GM12878 (cell line): Measurements from ENCODE around the gene KIZ. TPM values are rescaled to one million over a fixed set of nuclear protein-coding genes. Genes with fewer than 3 reads are reported as not detected.

Experiments used
- ATAC-seq: fragments of 200-7000 bp; cut with Tn5 transposase; 3 replicates; pipeline ENCODE4 v1.9.1; 2020; ENCODE audit warnings: mild to moderate bottlenecking, moderate library complexity
- BruUV-seq: library from RNA; stranded (reverse); fragments of 400-500 nt; replicated peaks from 2 replicates; lab custom pipeline; 2021; lab: Mats Ljungman, UMichigan
- CTCF ChIA-PET: fragments of 300-600 bp; sonication (Branson Sonifier 250); formaldehyde crosslinking; extraction: SDS; loops from one replicate; lab custom pipeline; 2021; ENCODE audit warnings: inconsistent platforms; lab: Yijun Ruan, JAX
- POLR2A ChIA-PET: fragments of 350-600 bp; formaldehyde crosslinking; extraction: SDS; loops from one replicate; lab custom pipeline; 2021; ENCODE audit warnings: inconsistent platforms; lab: Charles Lee
- RAD21 ChIA-PET: fragments of 300-600 bp; sonication (Branson Sonifier 250); formaldehyde crosslinking; loops from one replicate; lab custom pipeline; 2023; ENCODE audit warnings: antibody characterized with exemption; ENCODE audit not compliant: unreplicated experiment; lab: Charles Lee
- SMC1A ChIA-PET: fragments of 300-600 bp; sonication (Branson Sonifier 250); formaldehyde crosslinking; loops from one replicate; lab custom pipeline; 2023; ENCODE audit not compliant: unreplicated experiment, uncharacterized antibody; lab: Charles Lee
- DNase-seq: peaks from one replicate; pipeline ENCODE4 v3.0.0-alpha.2; 2011; ENCODE audit warnings: low read depth, low spot score
- FAIRE-seq: peaks from 3 replicates; lab custom pipeline; 2011; peaks lifted over from hg19 to GRCh38; lab: Jason Lieb, UNC
- H2AFZ ChIP-seq: 2 replicates; pipeline ENCODE4 v1.6.0; 2011; ENCODE audit warnings: low read depth, low read length, control low read depth; ENCODE audit not compliant: control insufficient read depth
- H3K27ac ChIP-seq: 2 replicates; pipeline ENCODE4 v1.5.1; 2011; ENCODE audit warnings: control low read depth; ENCODE audit not compliant: control insufficient read depth, insufficient read depth
- H3K27me3 ChIP-seq, 2 experiments: replicated peaks in 1 of 2; 2 replicates each; pipeline versions ENCODE4 v1.6.0 to v1.6.1; 2011; ENCODE audit warnings: low read length in 1 of 2; ENCODE audit not compliant: control insufficient read depth in 2 of 2, insufficient read depth in 2 of 2
- H3K36me3 ChIP-seq, 2 experiments: 2 replicates each; pipeline ENCODE4 v1.5.1; 2011; ENCODE audit warnings: low read length in 1 of 2; ENCODE audit not compliant: control insufficient read depth in 2 of 2, insufficient read depth in 2 of 2
- H3K4me1 ChIP-seq: 2 replicates; pipeline ENCODE4 v1.6.1; 2011; ENCODE audit warnings: mild to moderate bottlenecking, low read length, moderate library complexity, mixed read lengths; ENCODE audit not compliant: control insufficient read depth, insufficient read depth
- H3K4me2 ChIP-seq: 2 replicates; pipeline ENCODE4 v1.6.0; 2011; ENCODE audit warnings: control low read depth; ENCODE audit not compliant: control insufficient read depth, insufficient read depth
- H3K4me3 ChIP-seq: fragments of 200-600 bp; sonication (generic); 2 replicates; pipeline ENCODE4 v1.5.1; 2016
- H3K79me2 ChIP-seq: 2 replicates; pipeline ENCODE4 v1.6.0; 2011; ENCODE audit warnings: low read length; ENCODE audit not compliant: control insufficient read depth, insufficient read depth
- H3K9ac ChIP-seq: 2 replicates; pipeline ENCODE4 v1.8.0; 2011; ENCODE audit warnings: low read length, control low read depth, mixed read lengths; ENCODE audit not compliant: control insufficient read depth, insufficient read depth
- H3K9me3 ChIP-seq: replicated peaks from 3 replicates; pipeline ENCODE4 v1.5.1; 2011; ENCODE audit warnings: mild to moderate bottlenecking, low read length; ENCODE audit not compliant: control insufficient read depth, insufficient read depth
- H4K20me1 ChIP-seq: 2 replicates; pipeline ENCODE4 v1.6.0; 2011; ENCODE audit not compliant: control insufficient read depth, insufficient read depth
- BRCA1 ChIP-seq: IDR thresholded peaks from 2 replicates; pipeline ENCODE4 v1.6.1; 2011; ENCODE audit warnings: low read depth, low read length, improper control_type of control experiment
- EED ChIP-seq: sonication (generic); IDR thresholded peaks from 2 replicates; pipeline ENCODE4 v1.6.1; 2016; ENCODE audit warnings: antibody characterized with exemption, low read depth
- HDGF ChIP-seq: fragments of 450-650 bp; IDR thresholded peaks from 2 replicates; pipeline ENCODE4 v1.6.1; 2016; ENCODE audit warnings: antibody characterized with exemption
- JUND ChIP-seq: IDR thresholded peaks from 2 replicates; pipeline ENCODE4 v1.6.1; 2012; ENCODE audit warnings: low read depth, mild to moderate bottlenecking, low read length, improper control_type of control experiment, moderate library complexity
- PML ChIP-seq: IDR thresholded peaks from 2 replicates; pipeline ENCODE4 v1.6.1; 2012; ENCODE audit warnings: low read length, inconsistent platforms
- REST ChIP-seq: IDR thresholded peaks from 2 replicates; pipeline ENCODE4 v1.6.1; 2012; ENCODE audit warnings: mild to moderate bottlenecking, low read depth, low read length
- SPI1 ChIP-seq: IDR thresholded peaks from 2 replicates; pipeline ENCODE4 v1.6.1; 2011; ENCODE audit warnings: low read depth, mild to moderate bottlenecking, low read length, moderate library complexity, borderline replicate concordance; ENCODE audit not compliant: insufficient read depth
- STAT3 ChIP-seq: IDR thresholded peaks from 2 replicates; pipeline ENCODE4 v1.6.1; 2011; ENCODE audit warnings: low read depth, low read length, improper control_type of control experiment
- YY1 ChIP-seq: IDR thresholded peaks from 2 replicates; pipeline ENCODE4 v1.6.1; 2011; ENCODE audit warnings: low read depth, mild to moderate bottlenecking, low read length
- ZBTB40 ChIP-seq: fragments of 450-650 bp; IDR thresholded peaks from 2 replicates; pipeline ENCODE4 v1.6.1; 2016; ENCODE audit warnings: mild to moderate bottlenecking, moderate library complexity, borderline replicate concordance
- ZNF274 ChIP-seq: IDR thresholded peaks from one replicate; pipeline ENCODE4 v1.8.0; 2011; ENCODE audit not compliant: insufficient read length, insufficient read depth
- WGBS: methylation state at CpG from one replicate; pipeline ENCODE4 v1.1.6; 2016; ENCODE audit warnings: low lambda C conversion rate; ENCODE audit not compliant: insufficient replicate concordance, insufficient coverage; ENCODE audit errors: missing lambda C conversion rate; 5-methylcytosine and 5-hydroxymethylcytosine counted together
- in situ Hi-C: fragments of 300-500 bp; cut with MboI; formaldehyde crosslinking; loops from 9 replicates; pipeline ENCODE4 v1.14.3; 2018; ENCODE audit warnings: mixed read lengths
- intact Hi-C: fragments of 100-400 bp; cut with micrococcal nuclease; formaldehyde crosslinking; loops from one replicate; pipeline ENCODE4 v1.14.2; 2022; ENCODE audit not compliant: unreplicated experiment
- polyA plus RNA-seq, 11 experiments: library from polyadenylated mRNA; depleted of rRNA in 4 of 11; unstranded in 6 of 11; stranded (reverse) in 5 of 11; fragments of >200 nt; fragmentation: Nextera tagmentation in 4 of 11; fragmentation: Illumina TruSeq in 1 of 11; extraction: Ambion mirVana in 4 of 11; extraction: Trizol in 1 of 11; gene quantifications; 1 replicate in 1 of 11; 2 replicates in 10 of 11; pipeline versions ENCODE4 v1.2.1 to v1.2.3, GENCODE V29; 2011 to 2016; ENCODE audit warnings: inconsistent platforms in 2 of 11, missing spikeins in 2 of 11, low read depth in 1 of 11
- total RNA-seq, 4 experiments: library from RNA; depleted of rRNA in 3 of 4; stranded (reverse); fragments of >200 nt in 3 of 4; fragmentation: Illumina TruSeq in 1 of 4; extraction: Trizol in 1 of 4; gene quantifications; 2 replicates each; pipeline versions ENCODE4 v1.2.1 to v1.2.3, GENCODE V29; 2013 to 2021

Gene KIZ
- total and polyA plus RNA-seq, 10 of the 15 experiments (the other 5 are each of a cell fraction or from before 2014, with no cell fraction given) = 2.7 to 11.0 (median 7.3) TPM

DNA sequence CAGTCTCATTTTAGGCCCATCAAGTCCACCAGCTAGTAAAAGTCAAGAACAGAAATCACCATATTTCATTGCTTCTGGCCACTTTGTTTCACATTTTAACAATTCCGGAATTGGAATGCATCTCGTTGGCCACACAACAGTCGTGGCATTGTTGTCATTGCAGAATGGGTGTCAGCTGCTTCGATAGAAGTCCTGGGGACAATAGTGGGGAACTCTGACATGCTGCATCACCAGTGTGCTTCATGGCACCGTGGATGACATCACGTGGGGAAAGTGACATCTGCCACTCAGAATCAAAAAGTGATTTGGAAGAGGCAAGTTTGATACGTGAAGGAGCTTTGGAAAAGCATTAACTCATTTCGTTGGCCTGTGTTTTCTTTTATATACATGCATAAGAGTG lies 133.5 kb downstream of the KIZ start:
- ChIA-PET POLR2A (no interaction called here), RAD21 (no interaction called here), SMC1A (no interaction called here), CTCF (no interaction called here)
- no peak overlapping the region for H3K27ac ChIP-seq
- no peaks in the 10 kb centered on the region for H4K20me1 ChIP-seq
- H3K9me3 ChIP-seq = no peaks in the 10 kb centered on the region
- intact Hi-C loops (no loop called here), in situ Hi-C loops (no loop called here)
- H2AFZ ChIP-seq = no peak overlapping the region
- no peak for ATAC-seq
- no TSS peak for BruUV-seq
- no peak for FAIRE-seq
- no peaks in the 10 kb centered on the region for H3K27me3 ChIP-seq
- H3K4me2 ChIP-seq = no peak overlapping the region
- H3K79me2 ChIP-seq = no peaks in the 10 kb centered on the region
- WGBS = 44% methylated on average over 8 of the region's 8 CpGs
- no peak overlapping the region for H3K4me3 ChIP-seq
- no peaks in the 10 kb centered on the region for H3K4me1 ChIP-seq
- H3K36me3 ChIP-seq = no peaks in the 10 kb centered on the region
- TF ChIP-seq ZBTB40 = no peak
- no peak for TF ChIP-seq EED
- TF ChIP-seq BRCA1 = no peak
- no peak for TF ChIP-seq SPI1
- TF ChIP-seq REST = no peak
- no peak for TF ChIP-seq PML
- TF ChIP-seq YY1 = no peak
- TF ChIP-seq ZNF274 = no peak
- no peak for TF ChIP-seq STAT3
- TF ChIP-seq HDGF = no peak
- TF ChIP-seq JUND = no peak
- no peak overlapping the region for H3K9ac ChIP-seq
- no peak for DNase-seq
